CD4-positive, alpha-beta T cell treated with Interleukin-10 for 1 hour (primary cell): Measurements from ENCODE around the gene HDDC3.

Source experiments
- DNase-seq: peaks from one replicate; pipeline ENCODE4 v3.0.0-alpha.2; 2020

Gene HDDC3, protein sequence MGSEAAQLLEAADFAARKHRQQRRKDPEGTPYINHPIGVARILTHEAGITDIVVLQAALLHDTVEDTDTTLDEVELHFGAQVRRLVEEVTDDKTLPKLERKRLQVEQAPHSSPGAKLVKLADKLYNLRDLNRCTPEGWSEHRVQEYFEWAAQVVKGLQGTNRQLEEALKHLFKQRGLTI

DNA sequence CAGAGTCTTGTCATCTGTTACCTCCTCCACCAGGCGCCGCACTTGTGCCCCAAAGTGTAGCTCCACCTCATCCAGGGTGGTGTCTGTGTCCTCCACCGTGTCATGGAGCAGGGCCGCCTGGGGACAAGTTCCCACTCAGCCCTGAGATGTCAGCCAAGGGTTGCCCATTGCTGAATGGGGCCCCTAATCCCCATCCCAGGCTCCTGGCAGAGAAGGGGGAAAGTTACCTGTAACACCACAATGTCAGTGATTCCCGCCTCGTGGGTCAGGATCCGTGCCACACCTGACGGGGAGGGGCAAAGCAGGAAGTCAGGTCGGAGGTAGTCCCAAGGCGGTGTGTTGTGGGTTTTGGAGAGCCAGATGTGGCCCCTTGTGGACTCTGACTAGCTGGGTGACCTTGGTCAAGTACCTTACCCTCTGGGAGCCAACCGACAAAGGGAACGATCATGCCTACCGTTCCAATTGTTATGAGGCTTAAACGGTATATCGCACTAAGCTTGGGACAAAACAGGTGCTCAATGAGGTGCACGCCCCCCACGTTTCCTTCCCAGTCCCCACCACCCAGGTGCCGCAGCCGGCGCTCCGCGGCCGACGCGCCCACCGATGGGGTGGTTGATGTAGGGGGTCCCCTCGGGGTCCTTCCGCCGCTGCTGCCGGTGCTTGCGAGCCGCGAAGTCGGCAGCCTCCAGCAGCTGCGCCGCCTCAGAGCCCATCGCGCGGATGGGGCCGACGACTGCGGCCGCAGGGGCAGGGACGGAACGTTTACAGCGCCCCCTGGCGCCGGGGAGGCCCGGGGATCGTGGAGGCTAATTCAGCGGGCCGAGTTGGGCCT lies at the start of gene HDDC3:
Gene HDDC3, minus strand, starts transcription at position 722 of the 832 bp plus-strand sequence. Its CDS starts 9 bp downstream, at position 713.
- DNase-seq = peak; percentile 90

DNA sequence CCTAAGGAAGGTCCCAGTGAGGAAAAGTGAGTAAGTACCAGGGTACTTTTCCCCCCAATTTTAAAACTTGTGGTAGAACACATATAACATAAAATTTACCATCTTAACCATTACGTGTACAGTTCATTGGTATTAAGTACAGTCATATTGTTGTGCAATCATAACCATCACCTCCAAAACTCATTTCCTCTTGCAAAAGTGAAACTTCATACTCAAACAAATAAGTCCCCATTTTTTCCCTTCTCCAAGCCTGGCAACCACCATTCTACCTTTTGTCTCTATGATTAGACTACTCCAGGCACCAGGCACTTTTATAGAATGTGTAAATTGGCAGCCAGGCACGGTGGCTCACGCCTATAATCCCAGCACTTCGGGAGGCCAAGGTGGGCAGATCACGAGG lies 49.8 kb upstream of the HDDC3 start:
- DNase-seq = no peak

DNA sequence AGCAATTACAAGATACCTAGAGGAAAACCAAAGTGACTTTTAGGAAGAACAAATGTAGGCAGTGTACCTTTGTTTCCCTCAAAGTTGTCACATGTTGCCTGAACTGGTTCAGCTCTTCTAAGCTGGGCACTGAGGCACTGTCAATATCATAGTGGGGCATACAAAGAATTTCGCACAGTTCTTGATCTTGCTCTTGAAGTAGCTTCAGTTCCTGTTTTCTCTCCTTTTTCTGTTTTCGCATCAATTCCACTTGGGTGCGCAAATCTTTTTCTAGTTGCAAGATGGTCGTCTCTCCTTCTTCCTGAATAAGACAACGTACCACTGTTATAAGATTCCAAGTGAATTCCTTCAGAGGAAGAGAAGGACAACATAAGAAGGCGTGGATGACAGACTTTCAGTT lies 49.3 kb upstream of the HDDC3 start:
- DNase-seq = no peak

DNA sequence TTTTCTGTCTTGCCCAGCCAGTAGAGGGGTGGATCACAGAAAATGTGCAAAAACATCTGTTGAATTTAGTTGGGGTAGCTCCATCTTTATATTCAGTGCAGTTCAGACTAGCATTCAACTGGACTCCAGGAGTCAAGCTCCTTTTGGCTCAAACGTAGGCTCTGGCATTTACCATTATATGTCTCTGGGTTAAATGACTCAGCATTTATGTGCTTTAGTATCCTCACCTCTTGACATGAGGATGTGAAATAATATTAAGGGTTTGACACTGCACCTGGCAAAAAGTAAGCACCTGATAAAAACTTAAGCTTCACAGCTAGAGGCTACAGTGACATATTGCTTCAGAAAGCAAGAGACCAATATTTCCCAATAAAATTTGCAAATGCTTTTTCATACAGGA lies 47.2 kb upstream of the HDDC3 start:
- DNase-seq = no peak

DNA sequence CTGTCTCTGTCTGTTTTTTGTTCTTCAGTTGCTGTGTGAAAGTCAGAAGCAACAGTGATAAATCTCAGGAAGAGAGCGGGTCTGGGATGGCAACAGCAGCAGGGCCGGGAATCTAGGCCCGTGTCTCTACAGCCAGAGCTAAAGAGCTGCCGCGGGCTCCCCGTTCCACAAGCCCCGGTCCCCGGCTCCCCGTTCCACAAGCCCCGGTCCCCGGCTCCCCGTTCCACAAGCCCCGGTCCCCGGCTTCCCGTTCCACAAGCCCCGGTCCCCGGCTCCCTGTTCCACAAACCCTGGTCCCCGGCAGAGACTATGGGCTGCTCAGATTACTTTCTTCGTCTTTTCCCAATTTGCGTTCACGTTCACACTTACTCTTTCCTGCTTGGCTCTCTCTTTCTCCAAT lies 41.9 kb upstream of the HDDC3 start:
- no peak for DNase-seq

DNA sequence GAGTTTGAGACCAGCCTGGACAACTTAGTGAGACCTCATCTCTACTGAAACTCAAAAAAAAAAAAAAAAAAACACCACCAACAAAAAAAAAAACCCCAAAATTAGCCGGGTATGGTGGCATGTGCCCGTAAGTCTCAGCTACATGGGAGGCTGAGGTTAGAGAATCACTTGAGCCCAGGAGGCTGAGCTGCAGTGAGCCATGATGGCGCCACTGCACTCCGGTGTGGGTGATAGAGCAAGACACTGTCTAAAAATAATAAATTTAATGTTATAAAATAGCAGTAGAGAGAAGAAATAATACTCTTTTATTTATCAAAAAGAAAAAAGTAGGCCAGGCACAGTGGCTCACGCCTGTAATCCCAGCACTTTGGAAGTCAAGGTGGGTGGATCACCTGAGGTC lies 39.8 kb upstream of the HDDC3 start:
- DNase-seq = no peak

DNA sequence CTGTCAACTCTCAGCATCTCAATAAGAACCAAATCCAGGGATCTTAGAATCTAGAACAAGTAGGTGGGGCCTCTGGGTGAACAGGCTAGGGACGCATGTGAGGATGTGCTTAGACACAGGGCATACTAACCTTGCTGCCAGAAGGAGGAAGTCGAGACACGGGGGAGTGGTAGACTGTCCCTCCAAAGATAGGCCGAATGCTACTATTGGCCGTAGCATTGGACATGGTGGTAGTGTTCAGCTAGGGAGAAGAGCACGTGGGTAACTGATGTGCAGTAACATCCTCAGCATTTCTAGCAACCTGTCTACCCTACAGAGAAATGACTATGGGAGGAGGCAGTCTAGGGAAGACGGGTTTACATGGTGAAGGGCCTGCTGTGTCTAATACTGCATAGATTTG lies 37.9 kb upstream of the HDDC3 start:
- DNase-seq = no peak

DNA sequence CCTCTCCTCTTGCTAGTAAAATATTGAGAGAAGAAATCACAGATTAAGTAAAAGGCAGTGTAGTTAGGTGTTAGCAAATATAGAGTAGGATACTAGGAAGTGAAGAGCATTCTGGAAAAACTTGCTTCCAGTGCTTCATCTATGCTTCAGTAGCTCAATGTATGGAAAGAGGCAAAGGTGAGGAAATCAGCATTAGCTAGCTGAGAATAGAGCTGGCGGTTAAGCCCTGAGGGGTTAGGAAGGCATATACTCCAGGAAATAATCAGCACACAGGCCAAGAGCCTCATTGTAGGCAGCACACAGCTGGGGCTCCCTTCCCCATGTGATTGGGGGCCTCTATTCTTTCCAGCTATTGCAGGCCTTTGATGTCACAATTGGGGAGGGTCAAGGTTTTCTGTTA lies 36.1 kb upstream of the HDDC3 start:
- no peak for DNase-seq

DNA sequence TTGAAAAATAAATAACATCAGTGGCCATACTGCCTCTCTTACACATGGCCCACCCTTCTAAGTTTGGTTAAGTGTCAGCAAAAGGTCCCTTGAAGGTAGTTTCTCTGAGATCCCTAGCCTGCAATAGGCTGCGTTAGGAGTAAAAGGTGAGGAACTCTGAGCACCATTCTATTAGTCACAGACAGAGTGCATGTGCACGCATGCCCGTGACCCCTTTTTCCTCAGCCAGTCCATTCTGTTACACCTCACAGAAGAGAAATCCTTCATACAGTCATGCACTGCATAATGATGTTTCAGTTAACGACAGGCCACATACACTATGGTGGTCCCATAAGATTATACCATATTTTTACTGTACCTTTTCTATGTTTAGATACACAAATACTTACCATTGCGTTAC lies 34.9 kb upstream of the HDDC3 start:
- DNase-seq = no peak

DNA sequence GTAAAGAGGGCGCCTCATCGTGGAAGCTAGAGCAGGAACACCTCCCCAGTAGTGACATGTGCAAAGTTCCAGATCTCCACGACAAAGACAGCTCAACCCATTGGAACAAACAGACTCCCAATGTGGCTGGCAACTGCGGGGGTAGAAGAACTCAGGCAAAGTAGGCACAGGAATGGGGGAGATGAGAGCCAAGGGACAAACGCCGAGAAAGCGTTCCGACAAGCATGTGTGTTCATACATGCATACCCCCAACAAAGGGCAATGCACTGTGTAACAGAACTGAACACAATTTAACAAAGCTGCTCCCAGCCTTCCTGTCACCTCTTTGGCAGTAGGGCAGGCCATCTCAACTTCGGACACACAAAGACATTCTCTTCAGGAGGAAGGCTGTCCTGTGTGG lies 33.9 kb upstream of the HDDC3 start:
- no peak for DNase-seq

DNA sequence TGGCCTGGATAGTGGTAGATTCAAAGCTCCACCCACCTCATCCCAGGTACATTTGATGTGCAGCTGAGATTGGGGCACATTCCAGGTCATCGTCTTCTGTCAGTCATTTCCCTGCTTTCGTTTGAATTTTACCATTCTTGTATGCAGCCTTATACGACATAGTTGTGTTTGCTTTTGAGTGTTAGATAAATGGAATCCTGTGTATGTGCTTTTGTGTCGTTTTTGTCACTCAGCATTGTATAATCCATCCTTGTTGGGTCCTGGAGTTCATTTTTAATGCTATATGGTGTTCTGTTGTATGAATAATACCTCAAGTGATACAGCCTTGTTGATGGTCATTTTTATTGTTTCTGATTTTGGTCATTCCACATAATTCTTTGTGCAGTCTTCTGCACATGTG lies 29.7 kb upstream of the HDDC3 start:
- no peak for DNase-seq

DNA sequence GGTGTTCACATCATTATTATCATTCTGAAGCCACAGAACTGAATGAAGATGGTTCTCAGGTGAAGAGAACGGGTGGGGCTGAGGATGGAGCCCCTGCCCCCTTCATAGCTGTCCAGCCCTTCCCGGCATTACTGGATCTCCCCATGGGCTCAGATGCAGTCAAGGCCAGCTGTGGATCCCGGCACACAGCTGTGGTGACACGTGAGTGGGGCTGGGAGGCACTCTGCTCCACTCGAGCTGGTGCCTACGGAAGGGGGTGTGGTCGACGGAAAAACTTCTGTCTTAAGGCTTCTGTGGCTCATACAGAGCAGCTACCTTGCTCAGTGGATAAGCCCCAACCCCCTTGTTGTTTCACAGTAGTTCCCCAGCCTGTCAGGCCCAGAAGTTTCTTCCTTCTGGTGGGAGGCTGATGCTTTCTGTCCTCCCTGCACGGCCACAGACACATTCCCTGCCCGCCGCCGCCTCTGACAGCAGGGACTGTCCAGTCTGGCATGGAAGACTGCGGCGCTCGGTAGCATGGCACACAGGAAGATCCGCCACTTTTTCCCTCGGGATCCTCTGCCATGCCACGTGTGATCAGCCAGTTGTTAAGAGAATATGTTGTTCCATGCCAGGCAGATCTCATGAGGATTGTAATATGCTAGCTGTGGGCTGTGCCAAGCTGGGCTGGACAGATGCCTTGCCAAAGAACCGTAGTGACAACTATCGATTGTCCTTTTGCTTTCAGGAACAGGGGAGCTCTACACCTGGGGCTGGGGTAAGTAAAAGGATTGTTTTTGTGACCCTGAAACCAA lies 28.1 kb upstream of the HDDC3 start:
- DNase-seq = no peak

DNA sequence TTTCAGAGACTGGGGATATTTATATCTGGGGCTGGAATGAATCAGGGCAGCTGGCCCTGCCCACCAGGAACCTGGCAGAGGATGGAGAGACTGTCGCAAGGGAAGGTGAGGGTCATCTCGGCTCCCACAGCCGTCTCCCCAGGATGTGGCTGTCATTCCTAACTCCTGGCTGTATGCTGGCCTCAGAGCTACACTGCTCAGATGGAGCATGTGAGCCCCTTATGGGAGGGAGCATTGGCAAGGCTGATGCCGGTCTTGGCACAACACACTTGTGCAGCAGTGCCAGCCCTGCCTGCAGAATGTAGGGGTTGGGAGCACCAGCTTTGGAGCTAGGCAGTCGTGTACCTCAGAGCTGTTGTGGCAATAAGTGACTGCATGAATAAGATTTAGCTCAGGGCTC lies 27.5 kb upstream of the HDDC3 start:
- no peak for DNase-seq

DNA sequence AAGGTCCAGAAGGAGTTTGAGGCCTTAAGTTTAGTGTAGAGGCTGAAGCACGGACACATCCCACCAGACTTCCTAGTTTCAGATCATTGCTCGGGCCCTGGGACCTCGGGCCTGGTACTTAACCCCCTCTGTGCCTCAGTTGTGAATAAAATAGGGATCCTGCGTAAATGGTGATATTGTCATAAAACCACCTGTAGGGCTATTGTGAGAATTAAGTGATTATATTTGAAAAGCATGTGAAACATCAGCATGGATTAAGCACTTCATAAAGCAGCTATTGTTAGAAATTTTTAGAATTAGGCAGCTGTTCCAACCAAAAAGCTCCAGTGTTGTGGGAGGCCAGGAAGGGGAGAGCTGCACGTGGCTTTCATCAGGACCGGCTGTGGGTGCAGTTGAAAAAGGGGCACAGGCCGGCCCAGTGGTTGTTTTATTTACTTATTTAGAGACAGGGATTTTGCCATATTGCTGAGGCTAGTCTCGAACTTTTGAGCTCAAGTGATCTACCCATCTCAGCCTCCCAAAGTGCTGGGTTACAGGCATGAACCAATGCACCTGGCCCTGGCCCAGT lies 26.8 kb upstream of the HDDC3 start:
- no peak for DNase-seq

DNA sequence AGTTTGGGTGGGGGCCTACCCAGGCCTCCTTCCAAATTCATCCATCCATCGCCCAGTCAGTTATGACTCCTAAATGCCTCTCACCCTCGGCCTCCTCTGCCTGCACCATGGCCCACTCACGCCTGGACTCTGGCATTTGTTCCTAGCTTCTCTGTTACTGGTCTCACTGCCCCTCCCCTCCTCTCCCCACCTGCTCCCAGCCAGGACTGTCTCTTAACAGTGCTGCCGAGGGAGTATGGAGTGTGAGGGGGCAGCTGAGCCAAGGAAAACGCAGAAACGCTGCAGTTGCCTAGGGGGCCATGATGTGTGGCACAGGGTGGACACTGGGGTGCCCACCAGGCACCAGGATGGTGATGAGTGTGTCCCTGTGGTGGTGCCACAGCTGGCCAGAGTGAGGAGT lies 25.4 kb upstream of the HDDC3 start:
- no peak for DNase-seq

DNA sequence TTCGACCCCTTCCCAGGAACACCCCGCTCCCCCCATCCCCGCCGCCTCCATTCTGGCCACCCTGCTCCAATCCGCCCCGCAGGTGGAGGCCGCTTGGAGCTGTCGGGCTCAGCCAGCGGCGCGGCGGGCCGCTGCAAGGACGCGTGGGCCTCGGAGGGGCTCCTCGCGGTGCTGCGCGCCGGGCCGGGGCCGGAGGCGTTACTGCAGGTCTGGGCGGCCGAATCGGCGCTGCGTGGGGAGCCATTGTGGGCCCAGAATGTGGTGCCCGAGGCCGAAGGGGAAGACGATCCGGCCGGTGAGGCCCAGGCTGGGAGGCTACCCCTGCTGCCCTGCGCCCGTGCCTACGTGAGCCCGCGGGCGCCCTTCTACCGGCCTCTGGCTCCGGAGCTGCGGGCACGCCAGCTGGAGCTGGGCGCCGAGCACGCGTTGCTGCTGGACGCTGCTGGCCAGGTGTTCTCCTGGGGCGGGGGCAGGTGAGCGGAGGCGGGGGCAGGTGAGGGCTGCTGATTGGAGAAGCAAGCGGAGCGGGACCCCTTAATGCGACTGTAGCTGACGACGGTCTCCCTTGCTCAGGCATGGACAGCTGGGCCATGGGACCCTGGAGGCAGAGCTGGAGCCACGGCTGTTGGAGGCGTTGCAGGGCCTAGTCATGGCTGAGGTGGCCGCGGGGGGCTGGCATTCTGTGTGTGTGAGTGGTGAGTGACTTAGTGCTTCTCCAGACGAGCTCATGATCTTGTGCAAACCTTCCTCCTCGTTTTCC lies 24.9 kb upstream of the HDDC3 start:
- DNase-seq = no peak

DNA sequence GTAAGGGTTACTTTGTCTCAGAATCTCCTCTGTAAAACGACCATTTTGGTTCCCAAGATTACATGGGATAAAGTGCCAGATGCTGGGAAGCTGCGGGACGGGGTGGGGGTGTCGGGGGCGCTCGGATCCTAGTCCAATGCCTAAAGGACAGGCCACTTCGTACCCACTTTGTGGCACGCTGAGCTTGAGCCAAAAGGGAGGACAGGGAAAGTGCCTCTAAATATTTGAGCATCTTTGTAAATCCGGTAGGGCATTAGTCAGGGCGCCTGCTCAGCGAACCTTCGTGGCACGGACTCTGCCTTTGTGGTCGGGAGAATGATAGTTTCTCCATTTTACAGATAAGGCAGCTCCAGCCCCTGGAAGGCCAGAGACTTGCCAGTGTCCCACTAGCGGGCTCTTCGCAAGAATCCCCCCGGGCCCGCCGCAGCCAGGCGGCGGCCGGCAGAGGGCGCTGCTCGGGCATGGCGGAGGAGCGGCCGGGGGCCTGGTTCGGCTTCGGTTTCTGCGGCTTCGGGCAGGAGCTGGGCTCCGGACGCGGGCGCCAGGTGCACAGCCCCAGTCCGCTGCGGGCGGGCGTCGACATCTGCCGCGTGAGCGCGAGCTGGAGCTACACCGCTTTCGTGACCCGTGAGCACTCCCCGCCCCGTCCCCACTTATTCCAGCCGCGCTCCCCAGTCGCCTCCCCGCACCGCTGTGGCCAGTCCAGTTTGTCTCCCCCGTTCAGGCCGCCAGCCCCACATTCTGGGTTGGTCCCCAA lies 24.1 kb upstream of the HDDC3 start:
- peak; percentile 65 for DNase-seq

DNA sequence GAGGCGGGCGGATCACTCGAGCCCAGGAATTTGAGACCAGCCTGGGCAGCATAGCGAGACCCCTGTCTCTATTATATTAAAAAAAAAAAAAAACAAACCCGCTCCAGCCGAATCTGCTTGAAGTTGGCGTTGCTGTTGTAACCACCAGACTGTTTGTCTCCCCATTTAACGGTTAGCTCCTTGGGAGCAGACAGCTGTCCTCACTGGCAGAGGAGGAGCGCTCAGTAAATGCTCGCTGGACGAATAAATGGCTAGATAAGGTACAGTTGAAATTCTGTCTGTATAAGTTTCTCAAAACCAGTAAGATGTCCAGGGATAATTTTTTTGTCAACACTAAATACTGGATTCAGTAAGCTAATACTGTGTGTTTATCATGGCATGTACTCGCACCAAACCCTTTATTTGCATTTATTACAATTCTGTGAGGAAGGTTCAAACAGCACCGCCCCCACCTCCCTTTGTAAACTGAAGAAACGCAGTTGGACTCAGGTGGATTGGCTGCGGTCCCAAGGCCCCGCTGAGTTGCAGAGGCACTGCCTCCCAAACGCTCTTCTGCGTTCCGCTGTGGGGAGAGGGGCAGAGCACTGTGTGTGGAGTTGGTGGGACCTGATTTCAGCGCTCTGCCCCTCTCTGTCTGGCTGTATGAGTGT lies 23.4 kb upstream of the HDDC3 start:
- DNase-seq = no peak

DNA sequence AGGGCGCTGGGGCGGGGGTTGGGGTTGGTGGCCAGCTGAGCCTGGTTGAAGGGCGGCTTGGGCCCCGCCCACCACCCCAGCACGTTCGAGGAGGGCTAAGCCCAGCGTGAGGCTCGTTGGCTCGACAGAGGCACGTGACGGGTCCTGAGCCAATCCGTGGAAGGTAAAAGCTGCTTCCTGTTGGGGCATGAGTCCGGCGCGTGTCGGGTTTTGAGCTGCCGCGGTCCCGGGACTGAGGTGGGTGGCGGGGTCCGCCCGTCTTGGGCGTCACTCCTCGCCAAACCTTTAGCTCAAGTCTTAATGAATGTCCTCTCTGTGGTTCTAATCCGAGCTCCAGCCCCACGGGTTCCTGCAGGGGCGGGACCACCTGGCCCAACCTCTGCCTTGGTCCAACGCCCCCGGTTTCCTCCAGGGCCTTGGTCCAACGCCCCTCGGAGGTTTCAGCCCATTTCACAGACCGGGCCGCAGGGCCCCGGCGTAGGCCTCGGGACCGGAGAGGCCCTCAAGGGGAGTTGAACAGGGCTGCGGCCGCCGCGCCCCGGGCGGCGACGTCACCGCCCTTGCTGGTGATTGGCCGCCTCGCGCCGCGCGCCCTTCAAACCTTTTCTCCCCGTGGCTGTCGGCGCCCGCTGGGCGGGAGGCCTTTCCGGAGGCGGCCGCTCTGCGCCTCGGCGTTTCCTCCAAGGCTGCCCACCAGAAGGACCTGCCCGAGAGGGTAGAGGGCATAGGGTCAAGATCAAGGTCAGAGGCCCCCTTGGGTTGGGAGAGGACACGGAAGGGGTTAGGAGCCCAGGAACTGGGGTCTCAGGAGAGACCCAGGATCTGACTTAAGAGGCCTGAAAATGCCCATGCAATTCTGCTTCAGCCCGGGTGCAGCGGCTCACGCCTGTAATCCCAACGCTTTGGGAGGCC lies 22.6 kb upstream of the HDDC3 start, which contains the start of gene RCCD1:
Gene RCCD1, plus strand, starts transcription at position 173 of the 912 bp plus-strand sequence. CDS start 1,851 bp downstream, outside the sequence.
- DNase-seq = peak; percentile 90
